NCI-H1092 (cell line): ENCODE data around the gene ALG1L2.
"Not testable (repeated sequence)": the region's sequence is repeated elsewhere in the genome, so short reads cannot be mapped to it uniquely, and the experiment has no call there.

Experiments
- DNase-seq: peaks from one replicate; lab custom pipeline; 2025; lab: John Stamatoyannopoulos, UW

ALG1L2 gene

GRCh38 chr3:130122891-130123775, 41.5 kb downstream of the ALG1L2 start:
- DNase-seq, result not testable (repeated sequence)

- DNase-seq, result not testable (repeated sequence)
Observed at GRCh38 chr3:130125406-130125805, 43.8 kb downstream of the ALG1L2 start.

DNA sequence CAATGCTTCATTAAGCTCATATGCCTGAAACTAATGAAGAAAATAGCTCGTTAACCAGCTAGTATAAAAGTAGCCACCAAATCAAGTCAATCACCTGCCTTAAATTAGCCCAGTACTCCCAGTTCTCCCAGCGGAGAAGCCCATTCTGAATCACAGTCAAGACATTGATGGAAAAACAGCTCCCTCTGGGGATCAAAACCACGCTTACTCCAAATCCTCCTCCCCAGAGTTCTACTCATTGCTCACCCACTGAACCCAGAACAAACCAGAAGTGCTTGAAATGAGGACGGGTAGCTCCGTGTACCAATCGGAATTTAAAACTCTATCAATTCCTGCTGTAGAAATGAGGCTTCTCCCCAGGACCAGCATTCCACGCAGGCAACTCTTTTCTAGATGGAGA, 54.7 kb downstream of the ALG1L2 start:
- not testable (repeated sequence) for DNase-seq

GRCh38 chr3:130137685-130138084, 56.1 kb downstream of the ALG1L2 start:
- DNase-seq, result not testable (repeated sequence)

DNA sequence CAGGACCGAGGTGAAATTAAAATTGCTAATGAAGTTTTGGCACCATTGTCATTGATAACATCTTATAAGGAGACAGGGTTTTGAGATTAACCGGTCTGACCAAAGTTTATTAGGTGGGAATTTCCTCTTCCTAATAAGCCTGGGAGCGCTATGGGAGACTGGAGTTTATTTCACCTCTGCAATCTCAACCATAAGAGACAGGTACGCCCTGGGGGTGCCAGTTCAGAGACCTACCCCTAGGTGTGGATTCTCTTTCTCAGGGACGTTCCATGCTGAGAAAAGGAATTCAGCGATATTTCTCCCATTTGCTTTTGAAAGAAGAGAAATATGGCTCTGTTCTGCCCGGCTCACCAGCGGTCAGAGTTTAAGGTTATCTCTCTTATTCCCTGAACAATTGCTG, 57.4 kb downstream of the ALG1L2 start:
- not testable (repeated sequence) for DNase-seq

DNA sequence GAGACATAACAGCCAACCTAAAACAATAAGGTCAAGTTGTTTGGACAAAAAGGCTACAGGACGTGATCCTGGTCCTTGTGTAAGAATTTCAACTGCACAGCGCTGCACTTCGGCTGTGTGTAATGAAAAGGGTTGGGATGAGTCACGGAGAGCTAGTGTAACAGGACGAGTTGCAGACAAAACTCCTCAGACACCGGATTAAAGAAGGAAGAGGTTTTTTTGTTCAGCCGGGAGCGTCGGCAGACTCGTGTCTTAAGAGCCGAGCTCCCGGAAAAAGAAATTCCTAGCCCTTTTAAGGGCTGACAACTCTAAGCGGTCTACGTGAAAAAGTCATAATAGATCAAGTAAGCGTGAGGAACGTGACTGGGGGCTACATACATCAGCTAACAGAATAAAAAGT, 59.1 kb downstream of the ALG1L2 start:
- DNase-seq, result not testable (repeated sequence)

DNA sequence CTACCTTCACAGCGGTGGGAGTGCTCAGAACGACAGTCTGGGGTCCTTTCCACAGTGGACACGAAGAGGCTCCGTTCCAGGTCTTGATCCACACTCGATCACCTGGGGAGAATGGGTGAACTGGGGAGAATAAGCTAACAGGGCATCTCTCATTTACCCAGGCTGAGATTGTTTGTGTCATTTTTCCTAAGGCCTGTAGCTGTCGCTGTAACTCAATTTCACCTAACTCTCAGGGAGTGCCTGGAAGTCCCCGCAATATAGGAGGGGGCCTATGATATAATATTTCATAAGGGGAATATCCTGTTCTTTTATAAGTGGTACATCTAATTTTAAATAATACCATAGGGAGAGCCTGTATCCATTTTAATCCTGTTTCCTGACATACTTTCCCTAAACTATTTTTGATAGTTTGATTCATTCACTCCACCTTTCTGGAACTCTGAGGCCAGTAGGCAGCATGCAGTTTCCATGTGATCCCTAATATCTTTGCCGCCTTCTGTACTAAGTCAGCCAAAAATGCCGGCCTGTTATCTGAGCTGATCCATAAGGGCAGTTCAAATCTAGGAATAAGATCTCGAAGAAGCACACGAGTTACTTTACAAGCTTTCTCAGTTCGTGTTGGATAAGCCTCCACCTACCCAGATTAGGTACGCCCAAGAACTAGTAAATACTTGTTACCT, 62.2 kb downstream of the ALG1L2 start:
- not testable (repeated sequence) for DNase-seq

GRCh38 chr3:130144328-130144650, 62.7 kb downstream of the ALG1L2 start:
- not testable (repeated sequence) for DNase-seq

DNA sequence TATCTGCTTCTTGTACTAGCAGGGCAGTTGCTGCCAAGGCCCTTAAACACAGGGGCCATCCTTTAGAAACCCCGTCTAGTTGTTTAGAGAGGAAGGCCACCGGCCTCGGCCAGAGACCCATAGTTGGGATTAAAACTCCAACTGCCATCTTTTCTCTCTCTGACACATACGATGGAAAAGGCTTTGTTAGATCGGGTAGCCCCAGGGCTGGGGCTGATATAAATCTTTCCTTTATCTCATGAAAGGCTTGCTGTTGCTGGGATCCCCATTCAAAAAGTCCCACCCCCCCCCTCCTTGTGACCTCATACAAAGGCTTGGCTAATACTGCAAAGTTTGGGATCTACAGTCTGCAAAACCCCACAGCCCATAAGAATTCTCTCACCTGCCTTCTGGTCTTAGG, 63.8 kb downstream of the ALG1L2 start:
- not testable (repeated sequence) for DNase-seq

DNA sequence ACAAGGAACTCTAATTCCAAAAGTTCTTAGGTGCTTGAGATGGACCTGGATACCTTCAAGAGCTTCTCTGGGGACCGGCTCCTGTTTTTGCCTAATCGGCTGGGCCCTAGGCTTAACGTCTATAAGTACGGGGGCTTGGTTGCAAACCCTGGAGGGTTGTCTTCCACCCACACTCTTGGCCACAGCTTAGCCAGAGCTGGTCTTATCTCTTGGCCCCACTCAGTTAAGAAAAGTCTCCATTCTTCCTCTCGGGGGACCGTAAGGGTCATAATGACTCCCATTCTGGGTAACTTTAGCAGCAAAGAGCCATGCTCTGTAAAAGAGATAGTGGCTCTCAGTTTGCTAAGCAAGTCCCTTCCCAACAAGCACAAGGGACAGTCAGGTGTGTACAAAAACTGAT, 64.8 kb downstream of the ALG1L2 start:
- not testable (repeated sequence) for DNase-seq
